K562 (cell line): ENCODE measurements around the gene ARHGAP42. TPM values are rescaled to one million over a fixed set of nuclear protein-coding genes. Genes with fewer than 3 reads are reported as not detected.

Source experiments
- JUND ChIP-seq, 2 experiments: IDR thresholded peaks; 2 replicates in 1 of 2; 3 replicates in 1 of 2; pipeline ENCODE4 v1.6.1; 2011; ENCODE audit warnings: borderline replicate concordance in 2 of 2, low read depth in 2 of 2, low read length in 2 of 2, improper control_type of control experiment in 1 of 2, missing biosample characterization in 1 of 2, missing genetic modification characterization in 1 of 2, missing genetic modification reagents in 1 of 2
- MCM5 ChIP-seq: fragments of 450-650 bp; IDR thresholded peaks from 2 replicates; pipeline ENCODE4 v1.6.1; 2016; ENCODE audit warnings: low read depth
- POLR3G ChIP-seq: IDR thresholded peaks from 2 replicates; pipeline ENCODE4 v1.6.1; 2011; ENCODE audit not compliant: insufficient read length, insufficient replicate concordance; ENCODE audit errors: extremely low read depth
- RBM14 ChIP-seq: fragments of 200-400 bp; formaldehyde crosslinking; IDR thresholded peaks from 2 replicates; pipeline ENCODE4 v1.6.1; 2018; ENCODE audit warnings: low read depth, mild to moderate bottlenecking, low read length, moderate library complexity, borderline replicate concordance; ENCODE audit not compliant: insufficient read depth
- TARDBP ChIP-seq: fragments of 450-650 bp; IDR thresholded peaks from 2 replicates; pipeline ENCODE4 v1.6.1; 2016
- TCF7L2 ChIP-seq: fragments of 150-350 bp; IDR thresholded peaks from 2 replicates; pipeline ENCODE4 v1.6.1; 2016; ENCODE audit warnings: low read depth, mild to moderate bottlenecking, low read length, moderate library complexity
- TGIF2 ChIP-seq: sonication (generic); formaldehyde crosslinking; IDR thresholded peaks from 2 replicates; pipeline ENCODE4 v1.8.1; 2022; ENCODE audit warnings: mild to moderate bottlenecking, missing genetic modification reagents, moderate library complexity
- ZNF263 ChIP-seq: sonication (generic); formaldehyde crosslinking; IDR thresholded peaks from 2 replicates; pipeline ENCODE4 v1.8.0; 2022; ENCODE audit warnings: mild to moderate bottlenecking, missing genetic modification reagents, borderline replicate concordance
- polyA plus RNA-seq, 8 experiments: library from polyadenylated mRNA; depleted of rRNA in 4 of 8; stranded (reverse) in 5 of 8; unstranded in 3 of 8; fragments of >200 nt; fragmentation: Nextera tagmentation in 2 of 8; fragmentation: Illumina TruSeq in 1 of 8; extraction: Ambion mirVana in 2 of 8; extraction: Trizol in 1 of 8; gene quantifications; 2 replicates each; pipeline versions ENCODE4 v1.2.1 to v1.2.3, GENCODE V29; 2011 to 2014; ENCODE audit warnings: inconsistent platforms in 1 of 8, missing spikeins in 1 of 8
- total RNA-seq, 7 experiments: library from RNA; depleted of rRNA in 6 of 7; stranded (reverse); fragments of >200 nt in 6 of 7; fragmentation: Illumina TruSeq in 2 of 7; extraction: Trizol in 2 of 7; gene quantifications; 2 replicates each; pipeline versions ENCODE4 v1.2.1 to v1.2.3, GENCODE V29; 2011 to 2021; ENCODE audit warnings: low replicate concordance in 1 of 7
- TF ChIP-seq, protein P1 (sequence below): fragments of 250-450 bp; sonication (Bioruptor Pico); IDR thresholded peaks from 2 replicates; pipeline ENCODE4 v1.8.0; 2021; ENCODE audit warnings: moderate library complexity, mild to moderate bottlenecking, inconsistent platforms
- TF ChIP-seq, protein P2 (sequence below): fragments of 450-650 bp; IDR thresholded peaks from 2 replicates; pipeline ENCODE4 v1.6.1; 2017; ENCODE audit warnings: antibody characterized with exemption, mild to moderate bottlenecking

The ARHGAP42 gene
- total and polyA plus RNA-seq, 9 of the 15 experiments (the other 6 are each of a cell fraction or from before 2014, with no cell fraction given), result 0.95 to 6.1 (median 2.4) TPM

DNA sequence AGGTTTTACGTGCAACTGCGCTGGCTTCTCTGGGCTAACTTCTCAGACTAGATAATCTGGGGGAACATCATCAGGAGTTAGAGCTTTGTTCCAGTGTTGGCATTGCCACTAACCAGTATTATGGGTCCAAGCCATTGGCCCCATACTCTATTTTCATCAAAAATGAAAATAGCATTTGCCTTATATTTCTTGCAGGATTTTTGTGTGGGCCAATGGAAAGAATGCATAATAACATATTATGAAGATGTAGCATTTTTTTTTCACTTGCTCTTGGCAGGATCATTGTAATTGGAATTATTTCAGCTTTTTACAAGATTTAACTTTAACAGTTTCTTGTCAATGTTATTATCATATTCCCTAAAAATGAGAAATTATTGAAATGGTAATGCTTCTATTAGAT lies 16.1 kb downstream of the ARHGAP42 start (continued):
- TF ChIP-seq MCM5, result no peak
- TF ChIP-seq RBM14, result no peak
- TF ChIP-seq, protein P1, sequence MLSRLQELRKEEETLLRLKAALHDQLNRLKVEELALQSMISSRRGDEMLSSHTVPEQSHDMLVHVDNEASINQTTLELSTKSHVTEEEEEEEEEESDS (CRISPR knock-in tag), result no peak
- TF ChIP-seq, protein P2, sequence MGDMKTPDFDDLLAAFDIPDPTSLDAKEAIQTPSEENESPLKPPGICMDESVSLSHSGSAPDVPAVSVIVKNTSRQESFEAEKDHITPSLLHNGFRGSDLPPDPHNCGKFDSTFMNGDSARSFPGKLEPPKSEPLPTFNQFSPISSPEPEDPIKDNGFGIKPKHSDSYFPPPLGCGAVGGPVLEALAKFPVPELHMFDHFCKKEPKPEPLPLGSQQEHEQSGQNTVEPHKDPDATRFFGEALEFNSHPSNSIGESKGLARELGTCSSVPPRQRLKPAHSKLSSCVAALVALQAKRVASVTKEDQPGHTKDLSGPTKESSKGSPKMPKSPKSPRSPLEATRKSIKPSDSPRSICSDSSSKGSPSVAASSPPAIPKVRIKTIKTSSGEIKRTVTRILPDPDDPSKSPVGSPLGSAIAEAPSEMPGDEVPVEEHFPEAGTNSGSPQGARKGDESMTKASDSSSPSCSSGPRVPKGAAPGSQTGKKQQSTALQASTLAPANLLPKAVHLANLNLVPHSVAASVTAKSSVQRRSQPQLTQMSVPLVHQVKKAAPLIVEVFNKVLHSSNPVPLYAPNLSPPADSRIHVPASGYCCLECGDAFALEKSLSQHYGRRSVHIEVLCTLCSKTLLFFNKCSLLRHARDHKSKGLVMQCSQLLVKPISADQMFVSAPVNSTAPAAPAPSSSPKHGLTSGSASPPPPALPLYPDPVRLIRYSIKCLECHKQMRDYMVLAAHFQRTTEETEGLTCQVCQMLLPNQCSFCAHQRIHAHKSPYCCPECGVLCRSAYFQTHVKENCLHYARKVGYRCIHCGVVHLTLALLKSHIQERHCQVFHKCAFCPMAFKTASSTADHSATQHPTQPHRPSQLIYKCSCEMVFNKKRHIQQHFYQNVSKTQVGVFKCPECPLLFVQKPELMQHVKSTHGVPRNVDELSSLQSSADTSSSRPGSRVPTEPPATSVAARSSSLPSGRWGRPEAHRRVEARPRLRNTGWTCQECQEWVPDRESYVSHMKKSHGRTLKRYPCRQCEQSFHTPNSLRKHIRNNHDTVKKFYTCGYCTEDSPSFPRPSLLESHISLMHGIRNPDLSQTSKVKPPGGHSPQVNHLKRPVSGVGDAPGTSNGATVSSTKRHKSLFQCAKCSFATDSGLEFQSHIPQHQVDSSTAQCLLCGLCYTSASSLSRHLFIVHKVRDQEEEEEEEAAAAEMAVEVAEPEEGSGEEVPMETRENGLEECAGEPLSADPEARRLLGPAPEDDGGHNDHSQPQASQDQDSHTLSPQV, result no peak
- TF ChIP-seq TGIF2, result no peak
- no peak for TF ChIP-seq POLR3G
- no peak for TF ChIP-seq TCF7L2
- no peak for TF ChIP-seq ZNF263 (CRISPR knock-in tag)
- TF ChIP-seq JUND (IDR thresholded peaks at IDR 0.05; ENCODE audit: borderline replicate concordance, low read depth, low read length), result no peak
- no peak for TF ChIP-seq JUND (tag; IDR thresholded peaks at IDR 0.05; ENCODE audit: borderline replicate concordance, low read depth, low read length)
- no peak for TF ChIP-seq TARDBP
